ENCODE data around the gene PCNX3. TPM values are rescaled to one million over a fixed set of nuclear protein-coding genes. Genes with fewer than 3 reads are reported as not detected.

The PCNX3 gene
- total RNA-seq, 1 experiment from 2014 or later: 72.8 TPM

DNA sequence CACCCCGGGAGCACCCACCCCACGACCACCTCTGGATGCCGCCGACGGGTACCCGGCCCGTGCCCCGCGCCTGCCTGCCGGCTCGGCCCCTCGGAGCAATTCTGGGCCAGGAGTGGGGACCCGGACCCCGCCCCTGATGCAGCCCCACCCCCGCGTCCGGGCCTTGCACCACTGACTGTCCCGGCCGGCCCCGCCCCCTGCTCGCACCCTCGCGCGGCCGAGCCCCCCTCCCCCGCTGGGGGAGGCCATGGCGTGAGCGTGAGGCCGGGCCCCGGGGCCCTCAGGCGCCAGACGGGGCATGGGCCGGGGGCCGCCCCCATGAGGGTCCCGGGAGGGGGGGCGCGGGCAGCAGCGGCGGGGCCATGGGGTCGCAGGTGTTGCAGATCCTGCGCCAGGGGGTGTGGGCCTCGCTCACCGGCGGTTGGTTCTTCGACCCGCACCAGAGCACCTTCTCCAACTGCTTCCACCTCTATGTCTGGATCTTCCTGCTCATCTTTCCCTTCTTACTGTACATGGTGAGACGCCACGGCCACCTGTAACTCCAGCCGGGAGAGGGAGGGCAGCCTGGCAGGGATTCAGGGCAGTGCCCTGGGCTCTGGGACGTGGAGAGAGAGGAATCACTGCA lies 486 bp downstream of the PCNX3 start:
- intact Hi-C loops (cut with micrococcal nuclease; ENCODE audit: unreplicated experiment): no loop called here

GRCh38 chr11:65616575-65617001 lies 1.0 kb downstream of the PCNX3 start:
- intact Hi-C loops (cut with micrococcal nuclease; ENCODE audit: unreplicated experiment): no loop called here
- H3K9me3 Mint-ChIP-seq (ENCODE audit: low read depth, unreplicated experiment): no peaks in the 10 kb centered on the region
- H3K27me3 Mint-ChIP-seq (ENCODE audit: unreplicated experiment): no peaks in the 10 kb centered on the region
- no peak for TF ChIP-seq CTCF (IDR thresholded peaks at IDR 0.05; ENCODE audit: unreplicated experiment)
- peaks cover 80% of the 10 kb centered on the region for H3K36me3 Mint-ChIP-seq (ENCODE audit: insufficient read depth, unreplicated experiment)
- H3K27ac Mint-ChIP-seq (ENCODE audit: unreplicated experiment): peak overlapping the region; percentile 85
- peaks cover 22% of the 10 kb centered on the region for H3K4me1 Mint-ChIP-seq (ENCODE audit: low read depth, unreplicated experiment)
- BruUV-seq (replicated peaks): TSS peak; percentile 3
- peak overlapping the region; percentile 93 for H3K4me3 Mint-ChIP-seq (ENCODE audit: low read depth, unreplicated experiment)
- CTCF ChIA-PET: no interaction called here
- DNase-seq: no peak

More for the DNA sequence above, 486 bp downstream of the PCNX3 start:
- DNase-seq: peak; percentile 59
- Mint-ChIP-seq H3K4me1 (ENCODE audit: low read depth, unreplicated experiment) (peaks cover 22% of the 10 kb centered on the region), H3K9me3 (ENCODE audit: low read depth, unreplicated experiment) (no peaks in the 10 kb centered on the region), H3K27ac (ENCODE audit: unreplicated experiment) (peak overlapping the region; percentile 95), H3K27me3 (ENCODE audit: unreplicated experiment) (no peaks in the 10 kb centered on the region), H3K36me3 (ENCODE audit: insufficient read depth, unreplicated experiment) (peaks cover 76% of the 10 kb centered on the region), H3K4me3 (ENCODE audit: low read depth, unreplicated experiment) (peak overlapping the region; percentile 93)
- no peak for TF ChIP-seq CTCF (IDR thresholded peaks at IDR 0.05; ENCODE audit: unreplicated experiment)
- CTCF ChIA-PET: interaction anchor here (1.4 to 1.7 kb wide), 3 partner anchors 22 to 43 kb away, joined by 3 to 6 read pairs (median 5); partner anchors contain the start of genes FAM89B and SIPA1
- BruUV-seq (replicated peaks): no TSS peak

GRCh38 chr11:65617136-65617850 lies 1.7 kb downstream of the PCNX3 start:
- Mint-ChIP-seq H3K27ac (ENCODE audit: unreplicated experiment) (peak overlapping the region; percentile 85), H3K9me3 (ENCODE audit: low read depth, unreplicated experiment) (no peaks in the 10 kb centered on the region), H3K36me3 (ENCODE audit: insufficient read depth, unreplicated experiment) (peaks cover 80% of the 10 kb centered on the region), H3K4me3 (ENCODE audit: low read depth, unreplicated experiment) (peak overlapping the region; percentile 93), H3K27me3 (ENCODE audit: unreplicated experiment) (no peaks in the 10 kb centered on the region), H3K4me1 (ENCODE audit: low read depth, unreplicated experiment) (peaks cover 14% of the 10 kb centered on the region)
- intact Hi-C loops (cut with micrococcal nuclease; ENCODE audit: unreplicated experiment): no loop called here
- CTCF ChIA-PET: no interaction called here
- TF ChIP-seq CTCF (IDR thresholded peaks at IDR 0.05; ENCODE audit: unreplicated experiment): no peak
- no TSS peak for BruUV-seq (replicated peaks)
- no peak for DNase-seq

DNA sequence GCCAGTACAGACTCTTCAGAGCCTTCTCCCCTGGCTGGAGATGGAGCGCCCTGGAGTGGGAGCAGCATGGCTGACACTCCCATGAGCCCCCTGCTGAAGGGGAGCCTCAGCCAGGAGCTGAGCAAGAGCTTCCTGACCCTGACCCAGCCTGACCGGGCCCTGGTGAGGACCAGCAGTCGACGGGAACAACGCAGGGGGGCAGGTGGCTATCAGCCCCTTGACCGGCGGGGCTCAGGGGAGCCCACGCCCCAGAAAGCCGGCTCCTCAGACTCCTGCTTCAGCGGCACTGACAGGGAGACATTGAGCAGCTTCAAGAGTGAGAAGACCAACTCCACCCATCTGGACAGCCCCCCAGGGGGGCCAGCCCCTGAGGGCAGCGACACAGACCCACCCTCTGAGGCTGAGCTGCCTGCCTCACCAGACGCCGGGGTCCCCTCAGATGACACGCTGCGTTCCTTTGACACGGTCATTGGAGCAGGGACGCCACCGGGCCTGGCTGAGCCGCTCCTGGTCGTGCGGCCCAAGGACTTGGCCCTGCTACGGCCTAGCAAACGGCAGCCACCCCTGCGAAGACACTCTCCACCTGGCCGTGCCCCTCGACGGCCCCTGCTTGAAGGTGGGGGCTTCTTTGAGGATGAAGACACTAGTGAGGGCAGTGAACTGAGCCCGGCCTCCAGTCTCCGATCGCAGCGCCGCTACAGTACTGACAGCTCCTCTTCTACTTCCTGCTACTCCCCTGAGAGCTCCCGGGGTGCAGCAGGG lies 2.6 kb downstream of the PCNX3 start:
- Mint-ChIP-seq H3K27me3 (ENCODE audit: unreplicated experiment) (no peaks in the 10 kb centered on the region), H3K4me3 (ENCODE audit: low read depth, unreplicated experiment) (no peak overlapping the region), H3K27ac (ENCODE audit: unreplicated experiment) (no peak overlapping the region), H3K4me1 (ENCODE audit: low read depth, unreplicated experiment) (peaks cover 9% of the 10 kb centered on the region), H3K9me3 (ENCODE audit: low read depth, unreplicated experiment) (no peaks in the 10 kb centered on the region), H3K36me3 (ENCODE audit: insufficient read depth, unreplicated experiment) (peaks cover 80% of the 10 kb centered on the region)
- DNase-seq: no peak
- intact Hi-C loops (cut with micrococcal nuclease; ENCODE audit: unreplicated experiment): no loop called here
- BruUV-seq (replicated peaks): no TSS peak
- CTCF ChIA-PET: interaction anchor here (1.1 kb wide), 1 partner anchor 8 kb away, joined by 3 read pairs; no protein-coding TSS in a partner anchor
- no peak for TF ChIP-seq CTCF (IDR thresholded peaks at IDR 0.05; ENCODE audit: unreplicated experiment)

Measured in Calu3 (cell line).